ENCODE measurements around the gene PLCB4. TPM values are rescaled to one million over a fixed set of nuclear protein-coding genes. Genes with fewer than 3 reads are reported as not detected.

The PLCB4 gene
- polyA plus RNA-seq, 1 experiment, result 8.8 TPM

DNA sequence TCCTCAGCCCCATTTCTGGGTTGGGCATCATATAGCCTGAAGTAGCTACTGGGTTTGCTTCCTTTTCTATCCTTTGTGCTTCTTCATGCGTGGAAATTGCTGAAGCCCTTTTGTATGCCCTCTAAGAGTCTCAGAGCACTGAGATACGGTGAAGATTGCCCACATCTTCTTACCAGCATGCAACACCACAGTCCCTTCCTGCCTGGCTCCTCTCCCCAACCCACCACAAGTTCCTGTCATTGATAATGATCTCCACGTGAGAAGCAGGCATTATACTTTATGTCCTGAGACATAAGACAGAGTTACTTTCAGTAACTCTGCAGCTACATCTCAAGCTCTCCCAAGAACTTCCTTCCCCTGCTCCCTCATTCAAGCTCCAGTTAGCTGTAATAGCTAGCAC lies 15.8 kb upstream of the PLCB4 start:
- H3K36me3 ChIP-seq (ENCODE audit: control insufficient read depth, insufficient read depth, low read length), result no peaks in the 10 kb centered on the region
- no peak for DNase-seq (ENCODE audit: low read depth)
- ChIA-PET POLR2A (interaction anchor here (0.6 kb wide), 1 partner anchor 218 kb away, joined by 4 read pairs; no protein-coding TSS in a partner anchor), CTCF (interaction anchor here (1.1 to 1.2 kb wide), 3 partner anchors 18 to 200 kb away, joined by 3 to 4 read pairs (median 3); no protein-coding TSS in a partner anchor)
- no peaks in the 10 kb centered on the region for H3K27me3 ChIP-seq (ENCODE audit: control insufficient read depth, insufficient read depth, low read length)
- TF ChIP-seq, protein P1, sequence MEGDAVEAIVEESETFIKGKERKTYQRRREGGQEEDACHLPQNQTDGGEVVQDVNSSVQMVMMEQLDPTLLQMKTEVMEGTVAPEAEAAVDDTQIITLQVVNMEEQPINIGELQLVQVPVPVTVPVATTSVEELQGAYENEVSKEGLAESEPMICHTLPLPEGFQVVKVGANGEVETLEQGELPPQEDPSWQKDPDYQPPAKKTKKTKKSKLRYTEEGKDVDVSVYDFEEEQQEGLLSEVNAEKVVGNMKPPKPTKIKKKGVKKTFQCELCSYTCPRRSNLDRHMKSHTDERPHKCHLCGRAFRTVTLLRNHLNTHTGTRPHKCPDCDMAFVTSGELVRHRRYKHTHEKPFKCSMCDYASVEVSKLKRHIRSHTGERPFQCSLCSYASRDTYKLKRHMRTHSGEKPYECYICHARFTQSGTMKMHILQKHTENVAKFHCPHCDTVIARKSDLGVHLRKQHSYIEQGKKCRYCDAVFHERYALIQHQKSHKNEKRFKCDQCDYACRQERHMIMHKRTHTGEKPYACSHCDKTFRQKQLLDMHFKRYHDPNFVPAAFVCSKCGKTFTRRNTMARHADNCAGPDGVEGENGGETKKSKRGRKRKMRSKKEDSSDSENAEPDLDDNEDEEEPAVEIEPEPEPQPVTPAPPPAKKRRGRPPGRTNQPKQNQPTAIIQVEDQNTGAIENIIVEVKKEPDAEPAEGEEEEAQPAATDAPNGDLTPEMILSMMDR (IDR thresholded peaks at IDR 0.05; ENCODE audit: insufficient read depth, low read depth, low read length), result no peak
- no peak overlapping the region for H3K4me3 ChIP-seq (ENCODE audit: low read depth, low read length)

DNA sequence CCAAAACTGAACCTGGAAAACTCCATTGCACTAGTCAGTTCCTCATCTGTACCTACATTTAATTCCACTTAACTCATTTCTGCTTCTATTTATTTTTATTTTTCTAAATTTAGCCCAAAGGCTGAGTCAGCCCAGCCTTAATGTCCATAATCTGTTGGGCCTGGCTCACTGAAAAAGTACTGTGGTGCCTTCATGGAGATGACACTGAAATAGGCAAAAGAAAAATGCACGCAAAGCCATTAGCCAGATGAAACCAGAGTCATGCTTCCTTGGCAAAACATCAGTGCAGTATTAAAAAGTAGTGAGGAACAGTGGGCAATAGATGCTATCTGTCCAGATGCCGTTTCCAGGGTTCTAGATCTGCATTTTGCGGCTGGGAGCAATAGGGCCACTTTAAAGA lies 14.7 kb upstream of the PLCB4 start:
- Histone ChIP-seq H3K4me3 (ENCODE audit: low read depth, low read length) (no peak overlapping the region), H3K27me3 (ENCODE audit: control insufficient read depth, insufficient read depth, low read length) (no peaks in the 10 kb centered on the region), H3K36me3 (ENCODE audit: control insufficient read depth, insufficient read depth, low read length) (no peaks in the 10 kb centered on the region)
- POLR2A ChIA-PET, result interaction anchor here (0.7 kb wide), 1 partner anchor 295 kb away, joined by 3 read pairs; no protein-coding TSS in a partner anchor
- CTCF ChIA-PET, result interaction anchor here (1.2 kb wide), 1 partner anchor 201 kb away, joined by 3 read pairs; no protein-coding TSS in a partner anchor
- peak; percentile 59 for DNase-seq (ENCODE audit: low read depth)
- TF ChIP-seq, protein P1 (IDR thresholded peaks at IDR 0.05; ENCODE audit: insufficient read depth, low read depth, low read length), result no peak

DNA sequence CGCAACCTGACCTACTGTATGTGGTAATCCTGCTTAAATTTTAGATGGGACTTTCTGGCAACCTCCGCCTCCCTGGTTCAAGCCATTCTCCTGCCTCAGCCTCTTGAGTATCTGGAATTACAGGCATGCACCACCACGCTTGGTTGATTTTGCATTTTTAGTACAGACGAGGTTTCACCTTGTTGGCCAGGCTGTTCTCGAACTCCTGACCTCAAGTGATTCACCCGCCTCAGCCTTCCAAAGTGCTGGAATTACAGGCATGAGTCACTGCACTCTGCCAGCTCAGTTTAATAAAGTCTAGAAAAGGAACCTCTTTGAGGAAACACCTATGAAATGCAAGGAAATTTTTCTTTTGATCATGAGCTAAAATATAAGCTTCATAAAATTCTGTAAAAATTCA lies 9.0 kb upstream of the PLCB4 start:
- TF ChIP-seq, protein P1 (IDR thresholded peaks at IDR 0.05; ENCODE audit: insufficient read depth, low read depth, low read length), result no peak
- ChIA-PET POLR2A (no interaction called here), CTCF (no interaction called here)
- Histone ChIP-seq H3K27me3 (ENCODE audit: control insufficient read depth, insufficient read depth, low read length) (no peaks in the 10 kb centered on the region), H3K36me3 (ENCODE audit: control insufficient read depth, insufficient read depth, low read length) (no peaks in the 10 kb centered on the region), H3K4me3 (ENCODE audit: low read depth, low read length) (no peak overlapping the region)
- no peak for DNase-seq (ENCODE audit: low read depth)

DNA sequence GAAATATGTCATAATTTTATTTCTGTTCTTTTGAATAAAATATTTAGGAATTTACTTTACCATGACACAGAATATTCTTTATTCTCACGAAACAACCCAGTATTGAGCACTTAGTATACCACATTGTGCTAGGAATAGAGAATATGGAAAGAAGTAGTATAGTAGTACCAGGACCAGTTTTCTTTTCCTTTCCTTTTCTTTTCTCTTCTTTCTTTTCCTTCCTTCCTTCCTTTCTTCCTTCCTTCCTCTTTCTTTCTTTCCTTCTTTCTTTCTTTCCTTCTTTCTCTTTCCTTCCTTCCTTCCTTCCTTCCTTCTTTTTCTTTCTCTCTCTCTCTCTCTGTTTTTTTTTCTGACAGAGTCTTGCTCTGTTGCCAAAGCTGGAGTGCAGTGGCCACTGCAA lies 7.5 kb upstream of the PLCB4 start:
- H3K4me3 ChIP-seq (ENCODE audit: low read depth, low read length), result no peak overlapping the region

DNA sequence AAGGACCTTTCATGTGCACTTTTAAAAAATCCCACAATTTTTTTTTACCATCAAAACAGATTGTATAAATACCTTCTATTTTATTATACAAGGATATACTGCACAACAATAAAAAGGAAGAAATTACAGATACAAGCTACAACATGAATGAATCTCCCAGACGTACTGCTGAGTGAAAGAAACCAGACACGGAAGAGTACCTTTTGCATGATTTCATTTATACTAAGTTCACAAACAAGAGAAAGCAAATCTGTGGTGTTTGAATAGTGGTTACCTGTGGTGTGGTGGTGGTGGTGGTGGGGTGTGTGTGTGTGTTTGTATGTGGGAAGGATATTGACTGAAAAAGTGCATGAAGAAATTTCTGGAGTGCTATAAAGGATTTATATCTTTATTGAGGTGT lies 6.8 kb upstream of the PLCB4 start:
- DNase-seq (ENCODE audit: low read depth), result no peak
- TF ChIP-seq, protein P1 (IDR thresholded peaks at IDR 0.05; ENCODE audit: insufficient read depth, low read depth, low read length), result no peak
- H3K27me3 ChIP-seq (ENCODE audit: control insufficient read depth, insufficient read depth, low read length), result no peaks in the 10 kb centered on the region
- H3K4me3 ChIP-seq (ENCODE audit: low read depth, low read length), result no peak overlapping the region
- ChIA-PET CTCF (interaction anchor here (0.6 to 1.8 kb wide), 2 partner anchors 10 to 83 kb away, joined by 4 to 5 read pairs; no protein-coding TSS in a partner anchor), POLR2A (interaction anchor here (0.6 kb wide), 1 partner anchor 151 kb away, joined by 5 read pairs; no protein-coding TSS in a partner anchor)
- no peaks in the 10 kb centered on the region for H3K36me3 ChIP-seq (ENCODE audit: control insufficient read depth, insufficient read depth, low read length)

More for the DNA sequence above, 7.5 kb upstream of the PLCB4 start:
- no peak for DNase-seq (ENCODE audit: low read depth)
- TF ChIP-seq, protein P1 (IDR thresholded peaks at IDR 0.05; ENCODE audit: insufficient read depth, low read depth, low read length), result no peak
- no peaks in the 10 kb centered on the region for H3K27me3 ChIP-seq (ENCODE audit: control insufficient read depth, insufficient read depth, low read length)
- POLR2A ChIA-PET, result no interaction called here
- CTCF ChIA-PET, result interaction anchor here (1.8 kb wide), 1 partner anchor 10 kb away, joined by 5 read pairs; no protein-coding TSS in a partner anchor
- H3K36me3 ChIP-seq (ENCODE audit: control insufficient read depth, insufficient read depth, low read length), result no peaks in the 10 kb centered on the region

All from BJ (cell line).